HUES6 (cell line): ENCODE results near the gene SCGN.

Experiments
- H3K27ac ChIP-seq: 2 replicates; pipeline ENCODE4 v1.7.0; 2013; ENCODE audit warnings: low read depth, mild to moderate bottlenecking, low read length, inconsistent platforms
- H3K27me3 ChIP-seq: 2 replicates; pipeline ENCODE4 v1.6.1; 2013; ENCODE audit warnings: low read length; ENCODE audit not compliant: control insufficient read depth, insufficient read depth
- H3K36me3 ChIP-seq: 2 replicates; pipeline ENCODE4 v1.6.1; 2013; ENCODE audit warnings: low read length; ENCODE audit not compliant: control insufficient read depth, insufficient read depth
- H3K4me1 ChIP-seq: 2 replicates; pipeline ENCODE4 v1.6.1; 2013; ENCODE audit warnings: low read length; ENCODE audit not compliant: control insufficient read depth, insufficient read depth
- H3K4me3 ChIP-seq: 2 replicates; pipeline ENCODE4 v1.5.1; 2013; ENCODE audit warnings: low read depth, low read length
- H3K9ac ChIP-seq: one replicate; pipeline ENCODE4 v1.6.1; 2013; ENCODE audit warnings: mild to moderate bottlenecking, low read length
- H3K9me3 ChIP-seq: 2 replicates; pipeline ENCODE4 v1.6.1; 2013; ENCODE audit warnings: low read depth, low read length; ENCODE audit not compliant: control insufficient read depth, insufficient read depth

Gene SCGN

DNA sequence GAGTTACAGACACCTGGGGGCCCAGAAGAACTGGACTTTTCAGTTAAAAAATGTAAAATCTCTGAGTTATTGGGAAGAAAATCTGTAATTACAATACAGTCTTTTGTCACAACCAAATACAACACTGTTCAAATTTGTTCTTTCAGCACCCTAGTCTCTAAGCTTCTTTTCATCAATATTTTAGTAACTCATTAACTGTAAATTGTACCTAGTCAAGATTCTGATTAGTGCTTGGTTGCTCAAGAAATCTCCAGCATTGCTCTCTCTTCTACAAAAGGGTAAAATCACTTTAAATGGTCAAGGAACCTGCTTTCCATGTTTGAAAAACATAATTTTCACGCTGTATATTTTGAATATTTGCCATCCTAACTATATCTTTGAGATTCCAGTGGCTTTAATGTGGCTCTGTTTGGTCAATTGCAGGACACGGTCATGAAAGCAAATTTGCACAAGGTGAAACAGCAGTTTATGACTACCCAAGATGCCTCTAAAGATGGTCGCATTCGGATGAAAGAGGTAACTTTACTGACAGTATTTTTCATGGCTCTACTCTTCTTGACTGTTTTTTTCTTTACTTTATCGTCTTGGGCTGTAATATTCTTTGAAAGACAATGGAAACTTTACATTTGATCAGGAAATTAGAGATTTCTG, 9.2 kb downstream of the SCGN start:
- no peaks in the 10 kb centered on the region for H3K4me1 ChIP-seq
- no peak overlapping the region for H3K27ac ChIP-seq
- no peaks in the 10 kb centered on the region for H3K36me3 ChIP-seq

DNA sequence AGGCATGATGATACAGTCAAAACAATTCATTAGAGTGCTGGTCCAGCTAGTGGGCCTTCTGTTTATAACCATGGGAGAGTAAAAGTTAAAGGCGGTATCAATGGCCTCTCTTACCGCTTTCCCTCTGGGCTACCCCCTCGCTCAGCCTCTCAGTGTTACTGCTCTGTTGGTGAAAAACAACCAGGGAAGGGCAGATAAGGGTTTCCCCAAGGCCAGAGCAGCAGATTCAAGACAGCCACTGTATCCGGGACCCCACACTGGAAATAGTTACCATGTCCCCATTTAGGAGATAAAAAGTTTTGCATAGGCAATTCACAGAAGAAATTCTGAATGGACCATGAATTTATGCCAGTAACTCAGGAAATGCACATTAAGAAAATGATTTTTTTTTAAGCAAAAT, 13.4 kb downstream of the SCGN start:
- H3K4me1 ChIP-seq = no peaks in the 10 kb centered on the region
- no peaks in the 10 kb centered on the region; the same call in 1 of the 2 replicates for H3K27me3 ChIP-seq
- H3K36me3 ChIP-seq = no peaks in the 10 kb centered on the region
- no peak overlapping the region for H3K27ac ChIP-seq
- no peak overlapping the region for H3K4me3 ChIP-seq
- H3K9ac ChIP-seq = no peak overlapping the region
- H3K9me3 ChIP-seq = no peaks in the 10 kb centered on the region

More for the DNA sequence above, 9.2 kb downstream of the SCGN start:
- no peak overlapping the region for H3K9ac ChIP-seq
- H3K9me3 ChIP-seq = no peaks in the 10 kb centered on the region
- no peak overlapping the region for H3K4me3 ChIP-seq
- peaks cover 2% of the 10 kb centered on the region; the same call in 1 of the 2 replicates for H3K27me3 ChIP-seq

DNA sequence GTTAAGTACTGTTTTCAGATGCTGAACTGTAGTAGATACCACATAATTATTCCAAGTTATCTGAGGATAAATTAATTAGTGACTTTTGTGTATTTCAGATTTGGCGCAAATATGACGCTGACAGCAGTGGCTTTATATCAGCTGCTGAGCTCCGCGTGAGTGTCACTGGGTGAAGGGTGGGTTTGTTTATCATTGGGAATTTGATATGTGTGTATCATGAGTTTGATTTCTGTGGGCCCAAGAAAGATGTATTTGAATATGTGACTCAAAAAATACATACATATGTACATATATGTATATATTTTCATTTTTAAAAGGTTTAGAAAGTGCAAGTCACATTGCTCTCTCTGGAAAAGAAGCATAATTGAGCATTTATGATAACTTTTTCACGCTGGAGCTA, 17.4 kb downstream of the SCGN start:
- Histone ChIP-seq H3K27ac (no peak overlapping the region), H3K27me3 (no peaks in the 10 kb centered on the region; the same call in 1 of the 2 replicates), H3K4me3 (no peak overlapping the region), H3K4me1 (no peaks in the 10 kb centered on the region), H3K36me3 (no peaks in the 10 kb centered on the region), H3K9me3 (no peaks in the 10 kb centered on the region), H3K9ac (no peak overlapping the region)

DNA sequence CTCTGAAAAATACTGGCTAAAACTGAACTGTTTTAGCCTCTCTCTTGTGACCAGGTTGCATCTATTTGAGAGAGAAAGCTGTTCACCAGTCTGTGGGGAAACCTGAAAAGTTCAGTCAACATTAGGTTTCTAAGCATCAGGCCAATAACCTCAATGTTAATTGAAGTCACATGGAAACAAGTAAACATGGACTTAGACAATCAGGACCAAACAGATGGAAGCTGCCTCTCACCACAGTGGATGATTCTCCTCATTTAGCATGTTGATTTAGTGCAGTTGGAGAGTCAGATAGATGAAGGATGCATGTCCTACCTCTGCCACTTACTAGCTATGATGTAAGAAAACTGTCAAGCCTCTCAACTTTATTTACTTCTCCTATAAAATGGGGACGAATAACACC, 18.2 kb downstream of the SCGN start:
- Histone ChIP-seq H3K9ac (no peak overlapping the region), H3K4me1 (no peaks in the 10 kb centered on the region), H3K27me3 (no peaks in the 10 kb centered on the region; the same call in 1 of the 2 replicates), H3K4me3 (no peak overlapping the region), H3K9me3 (no peaks in the 10 kb centered on the region), H3K27ac (no peak overlapping the region), H3K36me3 (no peaks in the 10 kb centered on the region)

DNA sequence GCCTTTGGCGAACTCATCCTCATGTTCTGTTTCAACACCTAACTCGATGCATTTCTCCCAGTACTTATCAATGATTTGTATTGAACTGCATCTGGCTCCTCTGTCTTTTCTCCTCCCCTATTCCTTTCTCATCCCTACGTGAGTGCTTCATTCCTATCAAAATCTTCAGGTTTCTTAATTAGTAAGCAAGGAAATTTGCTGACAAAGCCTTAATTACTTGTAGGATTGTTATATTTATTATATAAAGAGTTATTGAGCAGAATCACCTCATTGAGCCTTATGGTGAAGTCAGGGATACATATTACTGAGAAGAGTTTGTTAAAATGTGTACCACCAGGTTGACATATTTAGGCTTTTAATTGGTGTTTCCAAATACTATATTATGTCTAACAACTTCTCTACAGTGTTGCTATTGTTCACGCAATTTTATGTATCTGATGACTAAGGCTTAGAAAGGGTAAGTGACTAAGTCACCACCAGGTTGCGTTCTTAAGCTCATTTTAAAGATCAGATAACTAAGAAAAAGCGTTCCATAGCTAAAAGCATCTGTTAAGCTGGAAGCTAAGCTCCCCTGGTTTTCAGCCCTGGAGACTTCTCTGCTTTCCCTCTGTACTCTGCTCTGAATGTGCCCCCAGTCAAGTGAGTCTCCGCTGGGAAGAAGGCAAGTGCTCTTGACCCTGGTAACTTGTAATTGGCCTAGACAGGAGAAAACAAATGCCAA, 18.9 kb downstream of the SCGN start:
- Histone ChIP-seq H3K27me3 (no peaks in the 10 kb centered on the region), H3K4me3 (no peak overlapping the region), H3K27ac (no peak overlapping the region), H3K4me1 (no peaks in the 10 kb centered on the region), H3K9ac (no peak overlapping the region), H3K9me3 (no peaks in the 10 kb centered on the region), H3K36me3 (no peaks in the 10 kb centered on the region)

DNA sequence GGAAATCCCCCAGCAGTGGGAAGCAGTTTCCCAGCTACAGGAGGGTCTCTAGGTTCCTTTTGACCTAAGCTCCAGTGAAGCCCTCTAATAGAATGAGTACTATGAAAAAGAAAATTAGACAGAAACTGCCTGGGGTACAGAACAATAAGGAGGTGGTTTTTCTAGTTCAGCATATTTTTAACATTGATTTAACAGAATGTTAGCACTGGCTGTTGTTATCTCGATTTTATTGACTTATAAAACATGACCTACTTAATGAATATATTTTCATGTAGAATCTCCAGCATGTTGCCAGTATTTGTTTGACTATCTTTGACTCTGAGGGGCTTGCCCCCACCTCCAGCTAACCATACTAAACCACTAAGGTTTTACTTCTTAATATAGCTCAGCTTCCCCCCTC, 19.6 kb downstream of the SCGN start:
- Histone ChIP-seq H3K9me3 (no peaks in the 10 kb centered on the region), H3K4me1 (no peaks in the 10 kb centered on the region), H3K4me3 (no peak overlapping the region)

DNA sequence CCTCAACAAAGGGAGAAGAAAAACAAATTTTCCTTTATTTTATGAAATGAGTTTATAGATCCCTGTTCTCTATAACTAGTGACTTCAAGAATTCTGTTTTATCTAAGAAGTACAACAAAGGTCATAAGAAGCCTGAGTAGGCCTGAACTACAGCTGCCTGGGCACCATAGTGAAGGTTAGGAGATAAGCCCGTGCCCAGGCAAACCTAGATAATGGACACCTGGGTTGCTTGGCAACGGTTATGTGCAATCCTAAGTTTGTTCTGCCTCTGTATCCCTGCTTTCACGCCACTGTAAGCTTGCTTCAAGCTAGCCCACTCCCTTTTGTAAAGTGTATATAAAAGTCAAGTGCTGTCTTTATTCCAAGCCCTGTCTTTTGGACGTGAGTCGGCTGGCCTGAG, 23.2 kb downstream of the SCGN start:
- Histone ChIP-seq H3K9ac (no peak overlapping the region), H3K27me3 (no peaks in the 10 kb centered on the region), H3K4me1 (no peaks in the 10 kb centered on the region), H3K27ac (no peak overlapping the region), H3K9me3 (no peaks in the 10 kb centered on the region), H3K36me3 (no peaks in the 10 kb centered on the region), H3K4me3 (no peak overlapping the region)

More for the DNA sequence above, 19.6 kb downstream of the SCGN start:
- H3K36me3 ChIP-seq = no peaks in the 10 kb centered on the region
- H3K27me3 ChIP-seq = no peaks in the 10 kb centered on the region
- H3K27ac ChIP-seq = no peak overlapping the region
- no peak overlapping the region for H3K9ac ChIP-seq

DNA sequence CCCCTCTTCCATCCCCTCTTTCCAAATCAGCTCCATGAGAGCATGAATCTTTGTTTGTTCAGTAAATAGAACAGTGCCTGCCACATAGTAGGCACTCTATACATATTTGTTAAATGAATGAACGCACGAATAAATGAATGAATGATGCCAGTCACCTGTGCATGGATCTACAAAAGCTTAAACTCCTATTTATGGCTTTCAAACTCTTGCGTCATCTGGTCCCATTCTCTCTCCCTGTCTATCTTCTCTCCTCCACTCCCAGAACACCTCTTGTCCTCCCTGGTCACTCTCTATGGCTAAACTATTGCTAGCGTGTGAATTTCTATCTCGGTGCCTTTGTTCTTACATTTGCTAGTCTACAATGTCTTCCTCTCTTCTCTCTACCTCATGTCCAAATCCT, 24.8 kb downstream of the SCGN start:
- no peak overlapping the region for H3K4me3 ChIP-seq
- no peaks in the 10 kb centered on the region for H3K27me3 ChIP-seq
- H3K4me1 ChIP-seq = no peaks in the 10 kb centered on the region
- H3K36me3 ChIP-seq = no peaks in the 10 kb centered on the region
- H3K9ac ChIP-seq = no peak overlapping the region
- no peak overlapping the region for H3K27ac ChIP-seq
- no peaks in the 10 kb centered on the region for H3K9me3 ChIP-seq

DNA sequence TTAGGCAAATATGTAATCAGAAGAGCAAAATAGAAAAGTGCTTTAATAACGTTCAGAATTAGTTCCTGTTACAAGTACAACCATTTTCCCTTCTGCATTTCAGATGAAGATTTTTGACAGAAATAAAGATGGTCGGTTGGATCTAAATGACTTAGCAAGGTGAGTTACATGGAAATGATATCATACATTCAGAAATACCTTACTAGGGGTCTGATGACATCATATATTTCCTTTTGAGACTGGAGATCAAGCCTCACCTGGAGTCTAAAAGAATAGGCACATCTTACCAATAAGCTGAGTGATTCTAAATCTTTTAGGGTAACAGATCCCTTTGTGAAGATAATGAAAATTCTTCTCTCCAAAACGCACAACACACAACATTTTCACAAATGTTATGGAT, 29.8 kb downstream of the SCGN start:
- no peaks in the 10 kb centered on the region for H3K4me1 ChIP-seq
- no peaks in the 10 kb centered on the region for H3K27me3 ChIP-seq
- no peak overlapping the region for H3K27ac ChIP-seq
- no peak overlapping the region for H3K4me3 ChIP-seq
- H3K9me3 ChIP-seq = no peaks in the 10 kb centered on the region
- no peaks in the 10 kb centered on the region for H3K36me3 ChIP-seq
- H3K9ac ChIP-seq = no peak overlapping the region

DNA sequence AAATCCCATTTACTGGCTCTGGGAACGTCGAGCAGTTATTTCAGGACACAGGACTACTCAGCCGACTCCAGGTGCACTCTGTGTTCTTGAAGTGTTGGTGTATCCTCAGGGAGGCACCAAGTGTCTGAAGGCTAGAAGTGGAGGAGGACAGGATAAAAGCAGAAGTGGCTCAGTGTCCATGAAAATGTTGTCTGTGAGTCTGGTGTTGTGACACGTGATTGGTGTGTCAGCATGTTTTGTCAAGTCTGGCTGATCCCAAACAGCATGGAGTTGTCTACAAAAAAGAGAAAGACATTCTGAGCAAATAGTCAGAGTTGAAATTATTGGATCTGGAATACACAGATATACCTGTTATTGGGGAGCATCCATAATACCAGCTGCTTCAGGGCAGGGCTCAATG, 30.3 kb downstream of the SCGN start:
- no peaks in the 10 kb centered on the region for H3K36me3 ChIP-seq
- H3K4me1 ChIP-seq = no peaks in the 10 kb centered on the region
- no peaks in the 10 kb centered on the region for H3K9me3 ChIP-seq
- H3K4me3 ChIP-seq = no peak overlapping the region
- no peaks in the 10 kb centered on the region for H3K27me3 ChIP-seq
- no peak overlapping the region for H3K27ac ChIP-seq
- no peak overlapping the region for H3K9ac ChIP-seq

DNA sequence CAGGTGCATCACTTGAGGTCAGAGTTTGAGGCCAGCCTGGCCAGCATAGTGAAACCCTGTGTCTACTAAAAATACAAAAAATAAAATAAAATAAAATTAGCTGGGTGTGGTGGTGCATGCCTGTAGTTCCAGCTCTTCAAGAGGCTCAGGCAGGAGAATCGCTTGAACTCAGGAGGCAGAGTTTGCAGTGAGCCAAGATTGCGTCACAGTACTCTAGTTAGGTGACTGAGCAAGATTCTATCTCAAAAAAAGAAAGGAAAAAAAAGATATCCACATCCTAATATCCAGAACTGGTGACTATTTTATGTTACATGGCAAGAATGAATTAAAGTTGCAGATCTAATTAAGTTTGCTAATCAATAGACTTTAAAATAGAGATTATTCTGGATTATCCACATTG, 32.5 kb downstream of the SCGN start:
- no peak overlapping the region for H3K9ac ChIP-seq
- H3K9me3 ChIP-seq = no peaks in the 10 kb centered on the region
- H3K36me3 ChIP-seq = no peaks in the 10 kb centered on the region
- H3K4me1 ChIP-seq = no peaks in the 10 kb centered on the region
- no peaks in the 10 kb centered on the region for H3K27me3 ChIP-seq
- no peak overlapping the region for H3K27ac ChIP-seq
- no peak overlapping the region for H3K4me3 ChIP-seq
